ENCODE results near the gene C22orf39.

C22orf39 gene

DNA sequence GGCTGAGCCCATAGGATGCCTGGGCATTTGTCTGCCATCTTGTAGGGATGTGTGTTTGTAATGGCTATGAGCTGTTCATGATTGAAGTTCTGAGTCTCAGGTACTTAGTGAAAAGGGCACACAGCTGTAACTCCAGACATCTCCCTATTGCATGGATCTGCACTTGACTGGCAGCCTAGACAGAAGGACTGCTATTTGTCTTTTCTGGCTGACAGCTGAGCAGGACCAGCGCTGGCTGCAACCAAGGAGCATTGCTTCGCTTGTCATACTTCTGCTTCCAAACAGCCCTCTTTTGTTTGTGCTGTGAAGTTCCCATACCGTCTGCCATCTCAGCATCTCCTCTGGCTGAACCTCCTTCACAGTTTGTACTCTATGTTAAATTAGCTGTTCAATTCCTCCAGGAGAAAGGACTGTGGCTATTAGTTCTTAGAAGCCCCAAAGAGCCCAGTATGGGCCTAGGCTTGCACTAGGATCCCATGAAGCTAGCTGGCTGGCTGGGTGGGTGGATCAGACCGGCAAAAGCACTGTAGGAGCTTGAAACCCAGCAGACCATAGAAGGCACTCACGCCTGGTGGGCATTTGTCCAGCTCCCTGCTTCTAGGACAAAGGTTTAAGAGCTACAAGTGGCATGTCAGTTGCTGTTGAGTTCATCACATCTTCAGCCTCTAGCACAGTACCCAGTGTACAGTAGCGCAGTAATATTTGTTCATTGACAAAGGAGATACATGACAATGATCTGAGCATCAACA is 36.4 kb downstream of the C22orf39 start:
- no peak for TF ChIP-seq EZH2 (IDR thresholded peaks at IDR 0.05; ENCODE audit: borderline replicate concordance, low read depth, low read length, severe bottlenecking)
- TF ChIP-seq, protein P1, sequence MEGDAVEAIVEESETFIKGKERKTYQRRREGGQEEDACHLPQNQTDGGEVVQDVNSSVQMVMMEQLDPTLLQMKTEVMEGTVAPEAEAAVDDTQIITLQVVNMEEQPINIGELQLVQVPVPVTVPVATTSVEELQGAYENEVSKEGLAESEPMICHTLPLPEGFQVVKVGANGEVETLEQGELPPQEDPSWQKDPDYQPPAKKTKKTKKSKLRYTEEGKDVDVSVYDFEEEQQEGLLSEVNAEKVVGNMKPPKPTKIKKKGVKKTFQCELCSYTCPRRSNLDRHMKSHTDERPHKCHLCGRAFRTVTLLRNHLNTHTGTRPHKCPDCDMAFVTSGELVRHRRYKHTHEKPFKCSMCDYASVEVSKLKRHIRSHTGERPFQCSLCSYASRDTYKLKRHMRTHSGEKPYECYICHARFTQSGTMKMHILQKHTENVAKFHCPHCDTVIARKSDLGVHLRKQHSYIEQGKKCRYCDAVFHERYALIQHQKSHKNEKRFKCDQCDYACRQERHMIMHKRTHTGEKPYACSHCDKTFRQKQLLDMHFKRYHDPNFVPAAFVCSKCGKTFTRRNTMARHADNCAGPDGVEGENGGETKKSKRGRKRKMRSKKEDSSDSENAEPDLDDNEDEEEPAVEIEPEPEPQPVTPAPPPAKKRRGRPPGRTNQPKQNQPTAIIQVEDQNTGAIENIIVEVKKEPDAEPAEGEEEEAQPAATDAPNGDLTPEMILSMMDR (IDR thresholded peaks at IDR 0.05; ENCODE audit: borderline replicate concordance, extremely low read depth, low read length, poor library complexity, severe bottlenecking): no peak

DNA sequence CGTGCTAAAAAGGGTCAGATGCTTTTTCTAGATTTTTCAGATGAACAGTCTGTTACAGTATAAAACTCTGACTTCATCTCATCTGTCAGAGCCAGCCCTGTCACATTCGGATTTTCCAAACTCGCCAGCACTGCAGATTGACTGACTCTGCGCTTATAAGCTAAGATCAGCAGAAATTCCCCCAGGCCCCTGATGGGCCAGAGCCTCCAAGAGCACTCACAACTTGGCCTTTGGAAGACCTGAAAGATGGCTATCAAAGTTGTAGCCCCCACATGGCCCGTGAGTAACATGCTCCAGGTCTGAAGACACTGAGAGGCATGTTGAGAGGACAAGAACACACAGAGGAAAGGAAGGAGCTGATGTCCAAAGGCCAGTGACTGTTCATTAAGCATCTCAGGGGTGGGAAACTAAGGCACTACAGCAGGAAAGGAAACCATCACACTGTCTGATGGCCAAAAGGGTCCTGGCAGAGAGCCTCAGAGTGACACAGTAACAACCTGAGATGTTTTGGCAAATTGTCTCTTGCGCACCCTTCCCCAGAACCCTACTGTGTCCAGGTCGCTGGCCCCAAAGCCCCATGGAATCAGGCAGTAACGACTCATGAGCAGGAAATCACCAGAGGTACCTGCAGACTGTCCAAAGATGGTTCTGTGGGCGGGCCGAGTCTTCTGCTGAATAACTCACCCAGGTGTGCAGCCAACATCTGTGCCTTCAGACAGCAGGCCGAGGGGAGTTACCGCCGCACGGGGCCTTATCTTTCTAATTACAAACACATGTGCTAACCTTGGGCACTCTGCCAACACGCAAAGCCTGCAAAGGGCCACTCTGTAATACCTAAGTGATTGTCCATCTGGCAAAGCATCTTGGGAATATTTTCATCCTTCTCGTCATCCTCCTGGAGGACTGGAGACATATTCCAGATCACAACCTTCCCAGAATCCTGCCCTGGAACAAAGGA is 39.6 kb downstream of the C22orf39 start:
- no peaks in the 10 kb centered on the region for H3K9me3 ChIP-seq (ENCODE audit: insufficient read depth, low read length, severe bottlenecking)
- H3K27me3 ChIP-seq (ENCODE audit: insufficient read depth, low read length, poor library complexity): no peaks in the 10 kb centered on the region
- H3K4me2 ChIP-seq (ENCODE audit: insufficient read depth, low read length): no peak overlapping the region
- peaks cover 34% of the 10 kb centered on the region for H4K20me1 ChIP-seq (ENCODE audit: insufficient read depth, low read length)
- no peaks in the 10 kb centered on the region for H3K4me1 ChIP-seq (ENCODE audit: insufficient read depth, low read length)
- ATAC-seq (ENCODE audit: insufficient read depth, low read depth) (no peak), DNase-seq (no peak)
- peaks cover 45% of the 10 kb centered on the region for H3K79me2 ChIP-seq (ENCODE audit: insufficient read depth, low read length)
- TF ChIP-seq, protein P1 (IDR thresholded peaks at IDR 0.05; ENCODE audit: borderline replicate concordance, extremely low read depth, low read length, poor library complexity, severe bottlenecking): no peak
- no peak for TF ChIP-seq EZH2 (IDR thresholded peaks at IDR 0.05; ENCODE audit: borderline replicate concordance, low read depth, low read length, severe bottlenecking)
- H3K9ac ChIP-seq (ENCODE audit: low read depth, low read length): no peak overlapping the region
- H3K36me3 ChIP-seq (ENCODE audit: insufficient read depth, low read length): peaks cover 93% of the 10 kb centered on the region
- no peak overlapping the region for H3K4me3 ChIP-seq (ENCODE audit: low read depth in 1 of 2, low read length in 2 of 2)
- no peak overlapping the region for H2AFZ ChIP-seq (ENCODE audit: low read depth, low read length)
- no peak overlapping the region for H3K27ac ChIP-seq (ENCODE audit: low read length)

More for the DNA sequence above, 36.4 kb downstream of the C22orf39 start:
- no peak overlapping the region for H3K9ac ChIP-seq (ENCODE audit: low read depth, low read length)
- H3K9me3 ChIP-seq (ENCODE audit: insufficient read depth, low read length, severe bottlenecking): no peaks in the 10 kb centered on the region
- peaks cover 43% of the 10 kb centered on the region for H4K20me1 ChIP-seq (ENCODE audit: insufficient read depth, low read length)
- no peak overlapping the region for H3K4me2 ChIP-seq (ENCODE audit: insufficient read depth, low read length)
- DNase-seq (no peak), ATAC-seq (ENCODE audit: insufficient read depth, low read depth) (no peak)
- H3K27me3 ChIP-seq (ENCODE audit: insufficient read depth, low read length, poor library complexity): no peaks in the 10 kb centered on the region
- H3K27ac ChIP-seq (ENCODE audit: low read length): peak overlapping the region; percentile 12; the same call in 1 of the 2 replicates
- H3K36me3 ChIP-seq (ENCODE audit: insufficient read depth, low read length): peaks cover 71% of the 10 kb centered on the region
- no peaks in the 10 kb centered on the region for H3K4me1 ChIP-seq (ENCODE audit: insufficient read depth, low read length)
- H3K4me3 ChIP-seq (ENCODE audit: low read depth in 1 of 2, low read length in 2 of 2): no peak overlapping the region
- H3K79me2 ChIP-seq (ENCODE audit: insufficient read depth, low read length): peaks cover 76% of the 10 kb centered on the region
- no peak overlapping the region for H2AFZ ChIP-seq (ENCODE audit: low read depth, low read length)

DNA sequence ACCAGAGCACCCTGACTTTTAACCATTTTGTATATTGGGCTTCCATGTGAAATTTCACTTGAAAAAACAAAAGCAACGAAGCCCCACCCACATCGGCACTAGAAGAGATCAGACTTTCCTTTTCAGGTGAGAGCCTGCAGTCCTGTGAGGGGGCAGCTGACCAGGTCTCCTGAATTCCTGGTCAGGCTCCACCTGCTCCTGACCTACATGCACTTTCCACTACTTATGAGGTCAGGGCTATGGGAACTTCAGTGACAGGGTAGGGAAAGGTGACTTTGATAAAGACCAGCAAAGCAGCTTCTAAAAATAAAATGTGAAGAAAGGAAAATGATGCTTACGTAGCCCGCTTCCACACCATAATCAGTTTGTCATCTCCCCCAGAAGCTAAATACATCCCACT is 40.7 kb downstream of the C22orf39 start:
- TF ChIP-seq, protein P1 (IDR thresholded peaks at IDR 0.05; ENCODE audit: borderline replicate concordance, extremely low read depth, low read length, poor library complexity, severe bottlenecking): no peak
- TF ChIP-seq EZH2 (IDR thresholded peaks at IDR 0.05; ENCODE audit: borderline replicate concordance, low read depth, low read length, severe bottlenecking): no peak
- no peak overlapping the region for H3K27ac ChIP-seq (ENCODE audit: low read length)
- peaks cover 95% of the 10 kb centered on the region for H3K36me3 ChIP-seq (ENCODE audit: insufficient read depth, low read length)
- DNase-seq: no peak
- no peaks in the 10 kb centered on the region for H3K27me3 ChIP-seq (ENCODE audit: insufficient read depth, low read length, poor library complexity)
- ATAC-seq (ENCODE audit: insufficient read depth, low read depth): no peak
- H3K9me3 ChIP-seq (ENCODE audit: insufficient read depth, low read length, severe bottlenecking): no peaks in the 10 kb centered on the region
- H3K4me1 ChIP-seq (ENCODE audit: insufficient read depth, low read length): no peaks in the 10 kb centered on the region
- H2AFZ ChIP-seq (ENCODE audit: low read depth, low read length): no peak overlapping the region
- H4K20me1 ChIP-seq (ENCODE audit: insufficient read depth, low read length): peaks cover 24% of the 10 kb centered on the region
- no peak overlapping the region for H3K4me2 ChIP-seq (ENCODE audit: insufficient read depth, low read length)
- H3K4me3 ChIP-seq (ENCODE audit: low read depth in 1 of 2, low read length in 2 of 2): no peak overlapping the region
- peaks cover 34% of the 10 kb centered on the region for H3K79me2 ChIP-seq (ENCODE audit: insufficient read depth, low read length)
- no peak overlapping the region for H3K9ac ChIP-seq (ENCODE audit: low read depth, low read length)
